Vagina (tissue), 2 donors: ENCODE data around the gene ARID2.

Experiments used
- POLR2A ChIP-seq, 2 donors: fragments of 450-650 bp; IDR thresholded peaks; one replicate each; pipeline ENCODE4 v1.6.1; 2017; ENCODE audit warnings: antibody characterized with exemption in 2 of 2, mild to moderate bottlenecking in 2 of 2, moderate library complexity in 2 of 2
- POLR2AphosphoS5 ChIP-seq, 2 donors: sonication (generic); formaldehyde crosslinking; IDR thresholded peaks; one replicate each; pipeline ENCODE4 v1.9.0; 2017; ENCODE audit warnings: antibody characterized with exemption in 2 of 2, mild to moderate bottlenecking in 2 of 2, low read depth in 1 of 2; ENCODE audit not compliant: insufficient read depth in 1 of 2
- TF ChIP-seq, protein P1 (sequence below), 3 experiments: fragments of 450-650 bp in 2 of 3; fragments of 200-600 bp in 1 of 3; sonication (generic) in 1 of 3; IDR thresholded peaks; one replicate each; pipeline ENCODE4 v1.5.1; 2017 to 2019; ENCODE audit warnings: antibody characterized with exemption in 3 of 3, mild to moderate bottlenecking in 2 of 3, moderate library complexity in 2 of 3

DNA sequence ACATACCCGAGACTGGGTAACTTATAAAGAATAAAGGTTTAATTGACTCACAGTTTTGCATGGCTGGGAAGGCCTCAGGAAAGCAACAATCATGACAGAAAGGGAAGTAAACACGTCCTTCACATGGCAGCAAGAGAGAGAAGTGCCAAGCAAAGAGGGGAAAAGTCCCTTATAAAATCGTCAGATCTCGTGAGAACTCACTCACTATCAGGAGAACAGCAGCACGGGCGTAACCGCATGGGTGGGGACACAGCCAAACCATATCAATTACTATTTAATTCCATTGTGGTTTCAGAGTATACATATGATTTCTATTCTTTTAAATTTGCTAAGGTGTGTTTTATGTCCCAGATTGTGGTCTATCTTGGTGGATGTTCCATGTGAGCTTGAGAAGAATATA lies 142.9 kb downstream of the ARID2 start:
- TF ChIP-seq POLR2A (IDR thresholded peaks at IDR 0.05) (no peak), POLR2AphosphoS5 (IDR thresholded peaks at IDR 0.05; ENCODE audit: insufficient read depth in 1 of 2, low read depth in 1 of 2) (no peak)
- TF ChIP-seq, protein P1, sequence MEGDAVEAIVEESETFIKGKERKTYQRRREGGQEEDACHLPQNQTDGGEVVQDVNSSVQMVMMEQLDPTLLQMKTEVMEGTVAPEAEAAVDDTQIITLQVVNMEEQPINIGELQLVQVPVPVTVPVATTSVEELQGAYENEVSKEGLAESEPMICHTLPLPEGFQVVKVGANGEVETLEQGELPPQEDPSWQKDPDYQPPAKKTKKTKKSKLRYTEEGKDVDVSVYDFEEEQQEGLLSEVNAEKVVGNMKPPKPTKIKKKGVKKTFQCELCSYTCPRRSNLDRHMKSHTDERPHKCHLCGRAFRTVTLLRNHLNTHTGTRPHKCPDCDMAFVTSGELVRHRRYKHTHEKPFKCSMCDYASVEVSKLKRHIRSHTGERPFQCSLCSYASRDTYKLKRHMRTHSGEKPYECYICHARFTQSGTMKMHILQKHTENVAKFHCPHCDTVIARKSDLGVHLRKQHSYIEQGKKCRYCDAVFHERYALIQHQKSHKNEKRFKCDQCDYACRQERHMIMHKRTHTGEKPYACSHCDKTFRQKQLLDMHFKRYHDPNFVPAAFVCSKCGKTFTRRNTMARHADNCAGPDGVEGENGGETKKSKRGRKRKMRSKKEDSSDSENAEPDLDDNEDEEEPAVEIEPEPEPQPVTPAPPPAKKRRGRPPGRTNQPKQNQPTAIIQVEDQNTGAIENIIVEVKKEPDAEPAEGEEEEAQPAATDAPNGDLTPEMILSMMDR (IDR thresholded peaks at IDR 0.05), result no peak
